K562 treated with DMSO at 1 percent for 48 hours (cell line): Measurements from ENCODE around the gene POSTN. TPM values are rescaled to one million over a fixed set of nuclear protein-coding genes. Genes with fewer than 3 reads are reported as not detected.

ENCODE experiments used
- total RNA-seq: library from RNA; unstranded; fragments of 300-600 nt; gene quantifications from 2 replicates; pipeline ENCODE4 v1.2.3, GENCODE V29; 2022; ENCODE audit warnings: low replicate concordance; ENCODE audit errors: extremely low read depth

POSTN gene, protein sequence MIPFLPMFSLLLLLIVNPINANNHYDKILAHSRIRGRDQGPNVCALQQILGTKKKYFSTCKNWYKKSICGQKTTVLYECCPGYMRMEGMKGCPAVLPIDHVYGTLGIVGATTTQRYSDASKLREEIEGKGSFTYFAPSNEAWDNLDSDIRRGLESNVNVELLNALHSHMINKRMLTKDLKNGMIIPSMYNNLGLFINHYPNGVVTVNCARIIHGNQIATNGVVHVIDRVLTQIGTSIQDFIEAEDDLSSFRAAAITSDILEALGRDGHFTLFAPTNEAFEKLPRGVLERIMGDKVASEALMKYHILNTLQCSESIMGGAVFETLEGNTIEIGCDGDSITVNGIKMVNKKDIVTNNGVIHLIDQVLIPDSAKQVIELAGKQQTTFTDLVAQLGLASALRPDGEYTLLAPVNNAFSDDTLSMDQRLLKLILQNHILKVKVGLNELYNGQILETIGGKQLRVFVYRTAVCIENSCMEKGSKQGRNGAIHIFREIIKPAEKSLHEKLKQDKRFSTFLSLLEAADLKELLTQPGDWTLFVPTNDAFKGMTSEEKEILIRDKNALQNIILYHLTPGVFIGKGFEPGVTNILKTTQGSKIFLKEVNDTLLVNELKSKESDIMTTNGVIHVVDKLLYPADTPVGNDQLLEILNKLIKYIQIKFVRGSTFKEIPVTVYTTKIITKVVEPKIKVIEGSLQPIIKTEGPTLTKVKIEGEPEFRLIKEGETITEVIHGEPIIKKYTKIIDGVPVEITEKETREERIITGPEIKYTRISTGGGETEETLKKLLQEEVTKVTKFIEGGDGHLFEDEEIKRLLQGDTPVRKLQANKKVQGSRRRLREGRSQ
- total RNA-seq, result not detected in 2 replicates

DNA sequence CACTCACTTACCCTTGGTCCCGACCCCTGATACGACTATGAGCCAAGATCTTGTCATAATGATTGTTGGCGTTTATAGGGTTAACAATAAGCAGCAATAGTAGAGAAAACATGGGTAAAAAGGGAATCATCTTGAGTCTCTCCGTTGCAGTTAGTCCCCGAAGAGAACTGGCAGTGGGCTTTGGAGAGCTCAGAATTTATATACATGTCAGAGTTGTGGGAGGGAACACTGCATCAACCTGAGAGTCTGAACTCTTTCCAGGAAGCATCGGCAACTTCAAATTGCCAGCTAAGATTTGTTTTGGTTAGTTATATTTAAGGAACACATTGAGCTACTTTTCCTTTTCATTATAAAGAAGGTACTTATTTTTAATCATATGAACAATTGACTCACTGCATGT, at the start of gene POSTN:
Gene POSTN (minus strand): TSS at position 172 of the 400 bp plus-strand sequence. CDS start 42 bp downstream, at position 130.

